GM12878 (cell line): ENCODE results near the gene CD33. TPM values are rescaled to one million over a fixed set of nuclear protein-coding genes. Genes with fewer than 3 reads are reported as not detected.

Experiments used
- ATAC-seq: fragments of 200-7000 bp; cut with Tn5 transposase; 3 replicates; pipeline ENCODE4 v1.9.1; 2020; ENCODE audit warnings: mild to moderate bottlenecking, moderate library complexity
- BruUV-seq: library from RNA; stranded (reverse); fragments of 400-500 nt; replicated peaks from 2 replicates; lab custom pipeline; 2021; lab: Mats Ljungman, UMichigan
- CTCF ChIA-PET: fragments of 300-600 bp; sonication (Branson Sonifier 250); formaldehyde crosslinking; extraction: SDS; loops from one replicate; lab custom pipeline; 2021; ENCODE audit warnings: inconsistent platforms; lab: Yijun Ruan, JAX
- POLR2A ChIA-PET: fragments of 350-600 bp; formaldehyde crosslinking; extraction: SDS; loops from one replicate; lab custom pipeline; 2021; ENCODE audit warnings: inconsistent platforms; lab: Charles Lee
- RAD21 ChIA-PET: fragments of 300-600 bp; sonication (Branson Sonifier 250); formaldehyde crosslinking; loops from one replicate; lab custom pipeline; 2023; ENCODE audit warnings: antibody characterized with exemption; ENCODE audit not compliant: unreplicated experiment; lab: Charles Lee
- SMC1A ChIA-PET: fragments of 300-600 bp; sonication (Branson Sonifier 250); formaldehyde crosslinking; loops from one replicate; lab custom pipeline; 2023; ENCODE audit not compliant: unreplicated experiment, uncharacterized antibody; lab: Charles Lee
- DNase-seq: peaks from one replicate; pipeline ENCODE4 v3.0.0-alpha.2; 2011; ENCODE audit warnings: low read depth, low spot score
- FAIRE-seq: peaks from 3 replicates; lab custom pipeline; 2011; peaks lifted over from hg19 to GRCh38; lab: Jason Lieb, UNC
- H2AFZ ChIP-seq: 2 replicates; pipeline ENCODE4 v1.6.0; 2011; ENCODE audit warnings: low read depth, low read length, control low read depth; ENCODE audit not compliant: control insufficient read depth
- H3K27ac ChIP-seq: 2 replicates; pipeline ENCODE4 v1.5.1; 2011; ENCODE audit warnings: control low read depth; ENCODE audit not compliant: control insufficient read depth, insufficient read depth
- H3K27me3 ChIP-seq, 2 experiments: replicated peaks in 1 of 2; 2 replicates each; pipeline versions ENCODE4 v1.6.0 to v1.6.1; 2011; ENCODE audit warnings: low read length in 1 of 2; ENCODE audit not compliant: control insufficient read depth in 2 of 2, insufficient read depth in 2 of 2
- H3K36me3 ChIP-seq, 2 experiments: 2 replicates each; pipeline ENCODE4 v1.5.1; 2011; ENCODE audit warnings: low read length in 1 of 2; ENCODE audit not compliant: control insufficient read depth in 2 of 2, insufficient read depth in 2 of 2
- H3K4me1 ChIP-seq: 2 replicates; pipeline ENCODE4 v1.6.1; 2011; ENCODE audit warnings: mild to moderate bottlenecking, low read length, moderate library complexity, mixed read lengths; ENCODE audit not compliant: control insufficient read depth, insufficient read depth
- H3K4me2 ChIP-seq: 2 replicates; pipeline ENCODE4 v1.6.0; 2011; ENCODE audit warnings: control low read depth; ENCODE audit not compliant: control insufficient read depth, insufficient read depth
- H3K4me3 ChIP-seq: fragments of 200-600 bp; sonication (generic); 2 replicates; pipeline ENCODE4 v1.5.1; 2016
- H3K79me2 ChIP-seq: 2 replicates; pipeline ENCODE4 v1.6.0; 2011; ENCODE audit warnings: low read length; ENCODE audit not compliant: control insufficient read depth, insufficient read depth
- H3K9ac ChIP-seq: 2 replicates; pipeline ENCODE4 v1.8.0; 2011; ENCODE audit warnings: low read length, control low read depth, mixed read lengths; ENCODE audit not compliant: control insufficient read depth, insufficient read depth
- H3K9me3 ChIP-seq: replicated peaks from 3 replicates; pipeline ENCODE4 v1.5.1; 2011; ENCODE audit warnings: mild to moderate bottlenecking, low read length; ENCODE audit not compliant: control insufficient read depth, insufficient read depth
- H4K20me1 ChIP-seq: 2 replicates; pipeline ENCODE4 v1.6.0; 2011; ENCODE audit not compliant: control insufficient read depth, insufficient read depth
- ASH2L ChIP-seq: fragments of 300-600, 200-600 bp; sonication (generic); IDR thresholded peaks from 2 replicates; pipeline ENCODE4 v1.6.1; 2017; ENCODE audit warnings: low read depth, mild to moderate bottlenecking, borderline replicate concordance
- BHLHE40 ChIP-seq, 2 experiments: fragments of 450-650 bp in 1 of 2; IDR thresholded peaks; 2 replicates each; pipeline ENCODE4 v1.6.1; 2011 to 2017; ENCODE audit warnings: low read depth in 2 of 2, borderline replicate concordance in 1 of 2, improper control_type of control experiment in 1 of 2, low read length in 1 of 2, mild to moderate bottlenecking in 1 of 2
- BMI1 ChIP-seq: fragments of 450-650 bp; IDR thresholded peaks from 2 replicates; pipeline ENCODE4 v1.6.1; 2016; ENCODE audit warnings: mild to moderate bottlenecking, moderate library complexity, borderline replicate concordance
- CBFB ChIP-seq: IDR thresholded peaks from 2 replicates; pipeline ENCODE4 v1.6.1; 2016; ENCODE audit warnings: antibody characterized with exemption, low read depth
- CBX3 ChIP-seq: fragments of 200-600 bp; sonication (generic); IDR thresholded peaks from 2 replicates; pipeline ENCODE4 v1.6.1; 2016; ENCODE audit warnings: low read depth, borderline replicate concordance
- E2F8 ChIP-seq: fragments of 450-650 bp; IDR thresholded peaks from 2 replicates; pipeline ENCODE4 v1.6.1; 2018; ENCODE audit warnings: mild to moderate bottlenecking, low read depth, moderate library complexity; ENCODE audit not compliant: partially characterized antibody
- ETV6 ChIP-seq, 2 experiments: fragments of 450-650 bp in 1 of 2; IDR thresholded peaks in 1 of 2; conservative IDR thresholded peaks in 1 of 2; 2 replicates each; pipeline ENCODE4 v1.6.1; 2014; ENCODE audit warnings: antibody characterized with exemption in 1 of 2, borderline replicate concordance in 1 of 2, low read depth in 1 of 2, mild to moderate bottlenecking in 1 of 2, moderate library complexity in 1 of 2
- HCFC1 ChIP-seq: fragments of 150-350 bp; IDR thresholded peaks from 2 replicates; pipeline ENCODE4 v1.6.1; 2014; ENCODE audit warnings: low read length
- NBN ChIP-seq: fragments of 450-650 bp; IDR thresholded peaks from 2 replicates; pipeline ENCODE4 v1.6.1; 2016
- PAX5 ChIP-seq: IDR thresholded peaks from 2 replicates; pipeline ENCODE4 v1.6.1; 2011; ENCODE audit warnings: low read depth, low read length, borderline replicate concordance
- RAD51 ChIP-seq: fragments of 450-650 bp; IDR thresholded peaks from 2 replicates; pipeline ENCODE4 v1.6.1; 2016; ENCODE audit warnings: moderate library complexity, mild to moderate bottlenecking, inconsistent platforms
- RB1 ChIP-seq: fragments of 450-650 bp; formaldehyde crosslinking; IDR thresholded peaks from 2 replicates; pipeline ENCODE4 v1.6.1; 2017; ENCODE audit warnings: mild to moderate bottlenecking, borderline replicate concordance
- RCOR1 ChIP-seq: conservative IDR thresholded peaks from 2 replicates; pipeline ENCODE4 v1.6.1; 2012; ENCODE audit warnings: low read depth, low read length, improper control_type of control experiment
- SMC3 ChIP-seq: IDR thresholded peaks from 2 replicates; pipeline ENCODE4 v1.6.1; 2011; ENCODE audit warnings: low read length, improper control_type of control experiment, borderline replicate concordance
- STAT3 ChIP-seq: IDR thresholded peaks from 2 replicates; pipeline ENCODE4 v1.6.1; 2011; ENCODE audit warnings: low read depth, low read length, improper control_type of control experiment
- SUZ12 ChIP-seq: fragments of 200-600 bp; sonication (generic); IDR thresholded peaks from one replicate; pipeline ENCODE4 v1.6.1; 2018; ENCODE audit warnings: antibody characterized with exemption, mild to moderate bottlenecking; ENCODE audit not compliant: unreplicated experiment
- YBX1 ChIP-seq: fragments of 450-650 bp; IDR thresholded peaks from 2 replicates; pipeline ENCODE4 v1.6.1; 2016; ENCODE audit warnings: antibody characterized with exemption
- ZNF217 ChIP-seq: fragments of 450-650 bp; IDR thresholded peaks from 2 replicates; pipeline ENCODE4 v1.6.1; 2017; ENCODE audit warnings: antibody characterized with exemption, mild to moderate bottlenecking
- ZNF622 ChIP-seq: fragments of 450-650 bp; IDR thresholded peaks from 2 replicates; pipeline ENCODE4 v1.6.1; 2017; ENCODE audit warnings: mild to moderate bottlenecking, inconsistent platforms
- WGBS: methylation state at CpG from one replicate; pipeline ENCODE4 v1.1.6; 2016; ENCODE audit warnings: low lambda C conversion rate; ENCODE audit not compliant: insufficient replicate concordance, insufficient coverage; ENCODE audit errors: missing lambda C conversion rate; 5-methylcytosine and 5-hydroxymethylcytosine counted together
- in situ Hi-C: fragments of 300-500 bp; cut with MboI; formaldehyde crosslinking; loops from 9 replicates; pipeline ENCODE4 v1.14.3; 2018; ENCODE audit warnings: mixed read lengths
- intact Hi-C: fragments of 100-400 bp; cut with micrococcal nuclease; formaldehyde crosslinking; loops from one replicate; pipeline ENCODE4 v1.14.2; 2022; ENCODE audit not compliant: unreplicated experiment
- polyA plus RNA-seq, 11 experiments: library from polyadenylated mRNA; depleted of rRNA in 4 of 11; unstranded in 6 of 11; stranded (reverse) in 5 of 11; fragments of >200 nt; fragmentation: Nextera tagmentation in 4 of 11; fragmentation: Illumina TruSeq in 1 of 11; extraction: Ambion mirVana in 4 of 11; extraction: Trizol in 1 of 11; gene quantifications; 1 replicate in 1 of 11; 2 replicates in 10 of 11; pipeline versions ENCODE4 v1.2.1 to v1.2.3, GENCODE V29; 2011 to 2016; ENCODE audit warnings: inconsistent platforms in 2 of 11, missing spikeins in 2 of 11, low read depth in 1 of 11
- total RNA-seq, 4 experiments: library from RNA; depleted of rRNA in 3 of 4; stranded (reverse); fragments of >200 nt in 3 of 4; fragmentation: Illumina TruSeq in 1 of 4; extraction: Trizol in 1 of 4; gene quantifications; 2 replicates each; pipeline versions ENCODE4 v1.2.1 to v1.2.3, GENCODE V29; 2013 to 2021

The CD33 gene
- total and polyA plus RNA-seq, 10 of the 15 experiments (the other 5 are each of a cell fraction or from before 2014, with no cell fraction given): 0.29 to 17.9 (median 0.72) TPM; not detected in 1

- in situ Hi-C loops: no loop called here
- no TSS peak for BruUV-seq
- Histone ChIP-seq H3K27me3 (no peaks in the 10 kb centered on the region), H3K4me2 (no peak overlapping the region), H3K4me1 (no peaks in the 10 kb centered on the region), H3K79me2 (no peaks in the 10 kb centered on the region), H4K20me1 (no peaks in the 10 kb centered on the region), H2AFZ (no peak overlapping the region), H3K9ac (no peak overlapping the region), H3K4me3 (no peak overlapping the region), H3K9me3 (no peaks in the 10 kb centered on the region; the same call in 2 of the 3 replicates), H3K27ac (no peak overlapping the region), H3K36me3 (no peaks in the 10 kb centered on the region)
- FAIRE-seq: no peak
- no peak for TF ChIP-seq ZNF622
- no peak for TF ChIP-seq SMC3
- TF ChIP-seq CBX3: no peak
- no peak for TF ChIP-seq ZNF217
- no peak for TF ChIP-seq ETV6 (conservative IDR thresholded peaks at IDR 0.05 in 1 of 2, IDR thresholded peaks at IDR 0.05 in 1 of 2; ENCODE audit: borderline replicate concordance in 1 of 2, low read depth in 1 of 2)
- TF ChIP-seq E2F8: no peak
- no peak for TF ChIP-seq STAT3
- no peak for TF ChIP-seq ASH2L
- TF ChIP-seq BMI1: no peak
- TF ChIP-seq RB1: no peak
- no peak for TF ChIP-seq RAD51
- TF ChIP-seq NBN: no peak
- TF ChIP-seq SUZ12: no peak
- no peak for TF ChIP-seq PAX5
- no peak for TF ChIP-seq YBX1
- no peak for TF ChIP-seq RCOR1
- no peak for TF ChIP-seq HCFC1
- TF ChIP-seq CBFB: no peak
- no peak for TF ChIP-seq BHLHE40 (IDR thresholded peaks at IDR 0.05; ENCODE audit: borderline replicate concordance in 1 of 2, low read depth in 2 of 2, low read length in 1 of 2)
- SMC1A ChIA-PET: no interaction called here
- no peak for ATAC-seq
- RAD21 ChIA-PET: no interaction called here
- POLR2A ChIA-PET: no interaction called here
- no peak for DNase-seq
- CTCF ChIA-PET: interaction anchor here (1.0 kb wide), 1 partner anchor 16 kb away, joined by 3 read pairs; no protein-coding TSS in a partner anchor
- intact Hi-C loops: no loop called here
- WGBS: 30% methylated on average over 5 of the region's 5 CpGs
Measured at GRCh38 chr19:51246164-51246552, 21.3 kb downstream of the CD33 start.
